GM12801 (cell line): Measurements from ENCODE around the gene FGF1.

Source experiments
- TF ChIP-seq, protein P1 (sequence below): IDR thresholded peaks from one replicate; pipeline ENCODE4 v1.5.1; 2011; ENCODE audit warnings: control low read depth; ENCODE audit not compliant: insufficient read length; ENCODE audit errors: extremely low read depth

Gene FGF1

DNA sequence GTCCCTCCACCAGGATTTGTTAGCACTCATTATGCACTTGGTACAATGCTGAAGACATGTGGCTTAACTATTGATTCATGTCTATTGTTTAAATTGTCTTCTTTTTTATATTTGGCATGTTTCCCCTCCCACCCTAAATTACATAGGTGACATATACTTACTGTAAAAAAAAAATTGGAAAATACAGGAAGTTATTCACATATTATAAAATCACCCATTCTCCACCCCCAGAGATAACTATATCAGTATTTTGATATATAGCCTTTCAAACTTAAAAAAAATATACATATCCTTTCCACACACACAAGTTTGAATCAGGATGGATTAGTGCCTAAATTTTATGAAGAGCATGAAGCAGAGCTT, 87.6 kb downstream of the FGF1 start:
- TF ChIP-seq, protein P1, sequence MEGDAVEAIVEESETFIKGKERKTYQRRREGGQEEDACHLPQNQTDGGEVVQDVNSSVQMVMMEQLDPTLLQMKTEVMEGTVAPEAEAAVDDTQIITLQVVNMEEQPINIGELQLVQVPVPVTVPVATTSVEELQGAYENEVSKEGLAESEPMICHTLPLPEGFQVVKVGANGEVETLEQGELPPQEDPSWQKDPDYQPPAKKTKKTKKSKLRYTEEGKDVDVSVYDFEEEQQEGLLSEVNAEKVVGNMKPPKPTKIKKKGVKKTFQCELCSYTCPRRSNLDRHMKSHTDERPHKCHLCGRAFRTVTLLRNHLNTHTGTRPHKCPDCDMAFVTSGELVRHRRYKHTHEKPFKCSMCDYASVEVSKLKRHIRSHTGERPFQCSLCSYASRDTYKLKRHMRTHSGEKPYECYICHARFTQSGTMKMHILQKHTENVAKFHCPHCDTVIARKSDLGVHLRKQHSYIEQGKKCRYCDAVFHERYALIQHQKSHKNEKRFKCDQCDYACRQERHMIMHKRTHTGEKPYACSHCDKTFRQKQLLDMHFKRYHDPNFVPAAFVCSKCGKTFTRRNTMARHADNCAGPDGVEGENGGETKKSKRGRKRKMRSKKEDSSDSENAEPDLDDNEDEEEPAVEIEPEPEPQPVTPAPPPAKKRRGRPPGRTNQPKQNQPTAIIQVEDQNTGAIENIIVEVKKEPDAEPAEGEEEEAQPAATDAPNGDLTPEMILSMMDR: no peak

DNA sequence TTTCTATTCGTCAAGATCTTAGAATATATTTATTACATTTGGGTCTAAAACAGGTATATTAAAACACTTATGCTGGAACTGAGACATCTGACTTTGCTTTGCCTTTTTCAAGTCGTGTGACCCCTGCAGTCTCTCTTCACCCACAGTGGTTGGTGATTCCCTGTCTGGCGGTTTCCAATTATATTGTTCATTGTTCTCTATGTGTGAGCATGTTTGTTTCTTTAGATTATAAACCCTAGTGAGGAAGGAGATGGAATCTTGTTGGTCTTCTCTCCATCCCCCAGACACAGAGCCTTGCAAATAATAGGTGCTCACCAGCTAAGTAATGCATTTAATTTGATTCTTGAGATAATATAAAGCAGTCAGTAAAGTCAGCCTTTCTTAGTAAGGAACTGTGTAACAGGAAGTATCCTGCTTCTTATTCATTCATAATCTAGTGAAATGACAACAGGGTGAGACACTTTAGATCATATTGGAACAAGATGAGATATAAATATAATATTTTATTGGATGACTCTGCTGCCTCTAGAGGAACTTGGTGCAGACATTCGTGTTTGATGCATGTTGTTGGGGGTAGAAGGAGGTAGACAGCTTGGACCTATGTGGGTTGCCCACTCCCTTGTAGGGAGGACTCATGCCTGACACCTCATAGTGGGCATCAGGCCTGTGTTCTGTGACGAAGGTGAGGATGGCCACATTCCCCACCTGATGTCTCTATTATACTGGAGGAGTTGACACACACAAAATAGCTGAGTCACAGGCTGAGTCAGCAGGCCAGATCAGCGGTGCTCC, 88.1 kb downstream of the FGF1 start:
- TF ChIP-seq, protein P1: no peak

DNA sequence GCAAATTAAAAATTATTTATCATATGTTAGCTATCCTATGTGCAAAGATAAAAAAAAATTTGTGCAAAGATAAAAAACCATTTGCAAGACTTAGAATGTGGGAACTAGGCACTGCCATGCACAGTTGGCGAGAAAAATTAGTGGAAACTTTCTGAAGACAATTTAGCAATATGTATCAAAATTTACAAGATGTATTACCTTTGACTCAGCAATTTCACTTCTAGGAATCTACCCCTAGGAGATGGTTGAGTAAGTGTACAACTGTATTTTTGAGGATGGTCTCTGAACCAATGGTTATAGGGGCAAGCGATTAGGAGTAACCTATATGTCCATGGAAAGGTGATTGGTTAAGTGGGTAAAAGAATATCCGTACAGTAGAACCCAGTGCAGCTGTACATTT, 88.9 kb downstream of the FGF1 start:
- TF ChIP-seq, protein P1: no peak

DNA sequence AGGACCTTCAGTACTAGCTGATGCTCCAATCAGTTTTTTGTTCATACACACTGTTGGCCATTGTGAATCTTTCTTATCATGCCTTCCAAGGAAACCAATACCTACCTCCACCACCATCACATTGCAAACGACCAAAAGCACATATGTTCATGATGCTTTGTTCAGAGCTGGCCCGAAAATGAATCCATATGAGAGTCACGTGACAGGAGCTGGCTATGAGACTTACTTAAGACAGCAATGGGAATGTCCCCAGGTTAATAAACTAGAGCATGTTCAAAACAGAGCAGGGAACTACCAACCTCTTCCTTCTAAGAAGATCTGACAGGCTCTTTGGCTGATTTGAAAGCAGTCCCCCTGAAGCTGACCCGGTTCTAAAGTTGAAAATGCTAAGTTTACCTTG, 93.5 kb downstream of the FGF1 start:
- TF ChIP-seq, protein P1: no peak

DNA sequence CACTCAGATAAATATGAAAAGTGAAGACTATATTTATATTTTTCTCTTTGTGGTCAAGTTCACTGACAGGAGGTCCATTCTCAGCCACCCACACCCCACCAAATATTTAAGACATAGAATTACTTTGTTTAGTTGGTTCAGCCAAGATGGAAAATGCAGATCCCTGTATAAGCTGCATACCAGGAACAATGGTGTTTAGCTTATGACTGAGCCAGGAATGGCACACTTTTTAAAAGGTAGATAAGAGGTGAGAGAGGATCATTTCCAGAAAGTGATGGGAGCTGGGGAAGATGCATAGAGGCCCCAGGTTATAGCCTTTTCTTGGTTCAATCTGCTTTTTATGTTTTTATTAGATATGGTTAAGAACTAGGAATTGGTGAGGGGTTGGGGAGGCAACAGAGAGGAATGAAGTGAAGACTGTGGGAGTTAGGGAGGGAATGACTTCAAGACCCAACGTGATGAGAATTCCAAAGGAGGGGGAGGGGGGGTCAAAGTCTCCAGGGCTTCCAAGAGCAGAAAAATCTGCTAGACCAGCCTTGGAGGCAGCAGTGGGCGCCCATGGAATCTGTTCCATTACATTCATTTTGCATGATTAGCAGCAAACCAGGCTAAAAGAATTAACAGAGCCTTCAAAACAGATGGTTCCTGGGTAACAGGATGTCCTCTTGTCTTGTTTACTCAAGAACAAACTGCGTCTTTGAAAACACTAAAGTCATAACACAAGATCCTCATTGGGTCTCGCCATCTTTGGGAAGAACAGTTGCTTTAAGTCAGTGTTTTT, 95.2 kb downstream of the FGF1 start:
- TF ChIP-seq, protein P1: no peak

DNA sequence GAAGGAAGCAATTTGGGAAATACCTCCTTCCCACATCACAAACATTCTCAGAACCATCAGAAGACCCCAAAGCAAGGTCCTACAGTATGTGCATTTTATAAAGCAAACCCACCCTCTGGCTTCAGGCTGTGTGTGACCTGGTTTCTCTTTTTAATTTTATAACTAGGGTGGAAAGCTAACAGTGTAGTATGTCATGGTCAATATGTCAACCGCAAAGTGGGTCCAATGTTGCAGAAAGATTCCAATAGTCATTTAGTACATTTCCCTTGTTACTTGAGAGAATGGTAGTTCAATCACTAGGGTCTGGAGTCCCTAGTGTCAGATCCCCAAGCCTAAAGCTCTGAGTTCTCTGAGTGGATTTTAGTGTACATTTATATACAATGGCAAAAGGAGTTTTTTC, 96.2 kb downstream of the FGF1 start:
- TF ChIP-seq, protein P1: no peak

DNA sequence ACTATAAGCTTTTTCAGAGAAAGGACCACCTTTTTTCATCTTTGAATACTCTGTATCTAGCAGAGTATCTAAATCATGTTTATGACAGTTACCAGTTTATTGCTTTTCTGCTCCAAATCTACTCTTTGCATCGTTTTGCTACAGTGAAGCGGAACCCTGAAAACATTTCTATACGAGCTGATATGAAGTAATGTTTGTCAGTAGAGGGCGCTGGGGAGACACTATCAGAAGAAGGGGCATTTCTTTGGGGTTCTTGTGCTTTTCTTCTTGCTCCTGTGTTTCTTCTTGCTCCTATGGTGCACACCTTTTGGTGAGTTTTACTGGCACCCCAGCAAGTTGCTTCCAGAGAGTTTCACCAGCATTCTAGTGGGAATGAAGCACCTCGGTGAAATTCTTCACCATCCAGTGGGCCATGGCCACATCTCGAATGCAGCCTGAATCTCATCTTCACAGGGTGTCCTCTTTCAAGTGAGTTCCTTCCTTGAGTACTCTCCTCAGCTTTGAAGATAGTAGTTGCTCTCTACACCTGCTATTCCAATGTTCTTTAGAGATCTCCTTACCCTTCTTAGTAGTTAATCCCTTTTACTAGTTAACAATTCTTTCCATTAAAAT, 98.4 kb downstream of the FGF1 start:
- TF ChIP-seq, protein P1: no peak
